DND-41 (cell line): Measurements from ENCODE around the gene ITGA2.
"Not testable (repeated sequence)": the region's sequence is repeated elsewhere in the genome, so short reads cannot be mapped to it uniquely, and the experiment has no call there.

Experiments
- ATAC-seq: fragments of 200-7000 bp; cut with Tn5 transposase; 3 replicates; pipeline ENCODE4 v1.9.1; 2021; ENCODE audit warnings: low read depth; ENCODE audit not compliant: insufficient read depth
- DNase-seq: peaks from one replicate; pipeline ENCODE4 v3.0.0-alpha.2; 2020
- H2AFZ ChIP-seq: 2 replicates; pipeline ENCODE4 v1.6.0; 2012; ENCODE audit warnings: low read depth, low read length
- H3K27ac ChIP-seq: 2 replicates; pipeline ENCODE4 v1.5.1; 2012; ENCODE audit warnings: low read length, inconsistent platforms
- H3K27me3 ChIP-seq: fragments of 200-600 bp; sonication (generic); 2 replicates; pipeline ENCODE4 v1.6.0; 2012; ENCODE audit warnings: low read length, mild to moderate bottlenecking, inconsistent platforms; ENCODE audit not compliant: insufficient read depth, poor library complexity
- H3K36me3 ChIP-seq: 2 replicates; pipeline ENCODE4 v1.5.1; 2012; ENCODE audit warnings: low read length, inconsistent platforms; ENCODE audit not compliant: insufficient read depth
- H3K4me1 ChIP-seq: 2 replicates; pipeline ENCODE4 v1.5.1; 2012; ENCODE audit warnings: mild to moderate bottlenecking, low read length; ENCODE audit not compliant: insufficient read depth
- H3K4me2 ChIP-seq: 2 replicates; pipeline ENCODE4 v1.6.0; 2012; ENCODE audit warnings: mild to moderate bottlenecking, moderate library complexity, low read length, inconsistent platforms; ENCODE audit not compliant: insufficient read depth
- H3K4me3 ChIP-seq, 2 experiments: fragments of 200-600 bp in 1 of 2; shearing (Covaris generic) in 1 of 2; 2 replicates each; pipeline ENCODE4 v1.5.1; 2012 to 2016; ENCODE audit warnings: inconsistent platforms in 2 of 2, low read length in 2 of 2, mild to moderate bottlenecking in 2 of 2, low read depth in 1 of 2, moderate library complexity in 1 of 2
- H3K79me2 ChIP-seq: 2 replicates; pipeline ENCODE4 v1.6.0; 2012; ENCODE audit warnings: low read length, inconsistent platforms; ENCODE audit not compliant: insufficient read depth
- H3K9ac ChIP-seq: 2 replicates; pipeline ENCODE4 v1.6.0; 2012; ENCODE audit warnings: low read depth, mild to moderate bottlenecking, inconsistent platforms, low read length, moderate library complexity
- H3K9me3 ChIP-seq: 2 replicates; pipeline ENCODE4 v1.5.1; 2012; ENCODE audit warnings: low read length, moderate library complexity, mild to moderate bottlenecking, inconsistent platforms; ENCODE audit not compliant: insufficient read depth, severe bottlenecking
- H4K20me1 ChIP-seq: 2 replicates; pipeline ENCODE4 v1.6.0; 2012; ENCODE audit warnings: low read length; ENCODE audit not compliant: insufficient read depth
- EZH2 ChIP-seq: IDR thresholded peaks from 3 replicates; pipeline ENCODE4 v1.6.1; 2012; ENCODE audit warnings: borderline replicate concordance, low read depth, mild to moderate bottlenecking, moderate library complexity, low read length, inconsistent platforms; ENCODE audit not compliant: severe bottlenecking
- TF ChIP-seq, protein P1 (sequence below): IDR thresholded peaks from 2 replicates; pipeline ENCODE4 v1.5.1; 2012; ENCODE audit warnings: borderline replicate concordance, low read length, moderate library complexity, mild to moderate bottlenecking; ENCODE audit not compliant: poor library complexity, severe bottlenecking; ENCODE audit errors: extremely low read depth

Gene ITGA2

DNA sequence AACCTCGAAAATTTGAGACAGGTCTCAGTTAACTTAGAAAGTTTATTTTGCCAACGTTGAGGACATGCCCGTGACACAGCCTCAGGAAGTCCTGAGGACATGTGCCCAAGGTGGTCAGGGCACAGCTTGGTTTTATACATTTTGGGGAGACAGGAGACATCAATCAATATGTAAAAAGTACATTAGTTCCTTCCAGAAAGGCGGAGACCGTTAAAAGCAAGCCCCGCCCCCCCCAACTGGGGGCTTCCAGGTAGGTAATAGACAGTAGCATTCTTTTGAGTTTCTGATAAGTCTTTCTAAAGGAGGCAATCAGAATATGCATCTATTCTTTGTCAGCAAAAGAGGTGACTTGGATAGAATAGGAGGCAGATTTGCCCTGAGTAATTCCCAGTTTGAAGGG lies 121.0 kb downstream of the ITGA2 start:
- Histone ChIP-seq H3K4me2 (peak overlapping the region; percentile 80), H3K27me3 (no peaks in the 10 kb centered on the region), H4K20me1 (no peaks in the 10 kb centered on the region), H3K36me3 (peaks cover 13% of the 10 kb centered on the region; the same call in 1 of the 2 replicates), H3K27ac (peak overlapping the region; percentile 74), H3K4me1 (peaks cover 42% of the 10 kb centered on the region), H3K79me2 (peaks cover 12% of the 10 kb centered on the region), H3K9me3 (no peaks in the 10 kb centered on the region), H3K9ac (peak overlapping the region; percentile 60), H3K4me3 (peak overlapping the region; percentile 44 to 64; a peak in 3 of 4 replicates), H2AFZ (peak overlapping the region; percentile 90)
- ATAC-seq: peak; percentile 3; the same call in 1 of the 3 replicates
- DNase-seq: no peak
- TF ChIP-seq, protein P1, sequence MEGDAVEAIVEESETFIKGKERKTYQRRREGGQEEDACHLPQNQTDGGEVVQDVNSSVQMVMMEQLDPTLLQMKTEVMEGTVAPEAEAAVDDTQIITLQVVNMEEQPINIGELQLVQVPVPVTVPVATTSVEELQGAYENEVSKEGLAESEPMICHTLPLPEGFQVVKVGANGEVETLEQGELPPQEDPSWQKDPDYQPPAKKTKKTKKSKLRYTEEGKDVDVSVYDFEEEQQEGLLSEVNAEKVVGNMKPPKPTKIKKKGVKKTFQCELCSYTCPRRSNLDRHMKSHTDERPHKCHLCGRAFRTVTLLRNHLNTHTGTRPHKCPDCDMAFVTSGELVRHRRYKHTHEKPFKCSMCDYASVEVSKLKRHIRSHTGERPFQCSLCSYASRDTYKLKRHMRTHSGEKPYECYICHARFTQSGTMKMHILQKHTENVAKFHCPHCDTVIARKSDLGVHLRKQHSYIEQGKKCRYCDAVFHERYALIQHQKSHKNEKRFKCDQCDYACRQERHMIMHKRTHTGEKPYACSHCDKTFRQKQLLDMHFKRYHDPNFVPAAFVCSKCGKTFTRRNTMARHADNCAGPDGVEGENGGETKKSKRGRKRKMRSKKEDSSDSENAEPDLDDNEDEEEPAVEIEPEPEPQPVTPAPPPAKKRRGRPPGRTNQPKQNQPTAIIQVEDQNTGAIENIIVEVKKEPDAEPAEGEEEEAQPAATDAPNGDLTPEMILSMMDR: no peak
- TF ChIP-seq EZH2: no peak

DNA sequence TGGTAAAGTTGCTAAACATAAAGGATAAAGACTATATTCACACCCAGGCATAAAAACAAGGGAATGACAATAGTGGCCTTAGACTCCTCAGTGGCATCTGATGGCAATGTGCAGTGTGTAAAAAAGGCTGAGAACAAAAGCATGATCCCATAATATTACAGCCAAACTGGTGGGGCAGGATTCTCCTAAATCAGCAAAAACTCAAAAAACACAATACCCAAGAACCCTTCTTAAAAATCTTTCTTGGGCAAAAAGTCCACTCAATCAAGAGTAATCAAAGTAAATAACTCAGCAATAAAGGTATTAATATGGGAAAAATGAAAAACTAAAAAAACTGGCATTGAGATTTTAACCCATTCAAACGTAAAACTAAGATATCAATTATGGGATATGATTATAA lies 122.0 kb downstream of the ITGA2 start:
- Histone ChIP-seq H3K4me2 (peak overlapping the region; percentile 80; the same call in 1 of the 2 replicates), H3K9me3 (no peaks in the 10 kb centered on the region), H3K27ac (no peak overlapping the region), H4K20me1 (no peaks in the 10 kb centered on the region), H3K4me1 (peaks cover 37% of the 10 kb centered on the region), H3K79me2 (peaks cover 10% of the 10 kb centered on the region), H2AFZ (no peak overlapping the region), H3K27me3 (no peaks in the 10 kb centered on the region), H3K9ac (no peak overlapping the region), H3K36me3 (peaks cover 9% of the 10 kb centered on the region; the same call in 1 of the 2 replicates), H3K4me3 (no peak overlapping the region)
- TF ChIP-seq, protein P1: no peak
- no peak for TF ChIP-seq EZH2
- DNase-seq (no peak), ATAC-seq (no peak)

DNA sequence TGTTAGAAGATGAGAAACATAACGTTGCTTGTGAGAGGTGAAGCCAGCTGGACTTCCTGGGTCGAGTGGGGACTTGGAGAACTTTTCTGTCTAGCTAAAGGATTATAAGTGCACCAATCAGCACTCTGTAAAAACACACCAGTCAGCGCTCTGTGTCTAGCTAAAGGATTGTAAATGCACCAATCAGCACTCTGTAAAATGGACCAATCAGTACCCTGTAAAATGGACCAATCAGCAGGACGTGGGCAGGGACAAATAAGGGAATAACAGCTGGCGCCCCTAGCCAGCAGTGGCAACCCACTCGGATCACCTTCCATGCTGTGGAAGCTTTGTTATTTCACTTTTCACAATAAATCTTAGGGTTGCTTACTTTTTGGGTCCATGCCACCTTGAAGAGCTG lies 123.2 kb downstream of the ITGA2 start:
- H3K27me3 ChIP-seq, ATAC-seq, H3K4me3 ChIP-seq, H3K9ac ChIP-seq, H3K9me3 ChIP-seq, H2AFZ ChIP-seq, DNase-seq, H4K20me1 ChIP-seq, H3K4me2 ChIP-seq, H3K36me3 ChIP-seq, H3K27ac ChIP-seq: not testable (repeated sequence)
- peaks cover 29% of the 10 kb centered on the region for H3K4me1 ChIP-seq
- H3K79me2 ChIP-seq: peaks cover 10% of the 10 kb centered on the region

DNA sequence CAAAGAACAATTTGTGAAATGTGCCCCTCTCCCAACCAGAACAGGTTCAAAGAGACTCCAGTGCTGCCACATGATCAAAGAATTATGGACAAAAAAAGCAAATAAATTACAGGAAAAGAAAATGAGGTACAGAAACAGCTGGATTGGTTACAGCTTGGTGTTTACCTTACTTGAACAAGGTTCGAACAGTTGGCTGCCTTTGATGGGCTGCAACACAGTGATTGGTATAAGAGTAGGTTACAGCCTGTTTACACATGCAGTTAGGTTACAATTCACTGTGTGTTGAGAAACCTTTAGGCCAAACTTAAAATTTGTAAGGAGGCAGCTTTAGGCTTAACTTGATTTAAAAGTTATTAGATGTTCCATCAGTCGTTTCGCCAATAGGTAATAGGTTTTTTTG lies 123.8 kb downstream of the ITGA2 start:
- no peak for DNase-seq
- Histone ChIP-seq H3K79me2 (peaks cover 10% of the 10 kb centered on the region), H3K9ac (no peak overlapping the region), H3K27ac (no peak overlapping the region), H3K36me3 (no peaks in the 10 kb centered on the region), H3K27me3 (no peaks in the 10 kb centered on the region), H4K20me1 (no peaks in the 10 kb centered on the region), H3K4me1 (peaks cover 23% of the 10 kb centered on the region), H2AFZ (no peak overlapping the region), H3K9me3 (no peaks in the 10 kb centered on the region), H3K4me3 (no peak overlapping the region), H3K4me2 (no peak overlapping the region)
- ATAC-seq: no peak
- TF ChIP-seq, protein P1: no peak
- TF ChIP-seq EZH2: no peak
